DOHH2 (cell line): ENCODE data around the gene ARHGAP4.

ENCODE experiments used
- H3F3A ChIP-seq: fragments of 200-600 bp; sonication (generic), shearing (Covaris generic); 2 replicates; pipeline ENCODE4 v1.6.0; 2016; ENCODE audit warnings: antibody characterized with exemption, mild to moderate bottlenecking; ENCODE audit not compliant: control insufficient read depth, insufficient read depth
- H3K27ac ChIP-seq: fragments of 200-600 bp; sonication (generic); 2 replicates; pipeline ENCODE4 v1.5.1; 2014; ENCODE audit warnings: low read depth, mild to moderate bottlenecking, low read length, moderate library complexity
- H3K27me3 ChIP-seq: fragments of 200-600 bp; sonication (generic); 2 replicates; pipeline ENCODE4 v1.6.1; 2014; ENCODE audit warnings: mild to moderate bottlenecking, low read length, mixed read lengths; ENCODE audit not compliant: control insufficient read depth
- H3K36me3 ChIP-seq: fragments of 200-600 bp; sonication (generic); 2 replicates; pipeline ENCODE4 v1.6.1; 2014; ENCODE audit warnings: mild to moderate bottlenecking, low read length, moderate library complexity, mixed read lengths; ENCODE audit not compliant: control insufficient read depth
- H3K4me1 ChIP-seq: fragments of 200-600 bp; sonication (generic); 2 replicates; pipeline ENCODE4 v1.6.1; 2014; ENCODE audit warnings: mild to moderate bottlenecking, low read length, mixed read lengths; ENCODE audit not compliant: control insufficient read depth
- H3K4me2 ChIP-seq: fragments of 200-600 bp; sonication (generic); 2 replicates; pipeline ENCODE4 v1.6.0; 2014; ENCODE audit warnings: mild to moderate bottlenecking, low read length, moderate library complexity
- H3K4me3 ChIP-seq: fragments of 200-600 bp; sonication (generic); 2 replicates; pipeline ENCODE4 v1.5.1; 2014; ENCODE audit warnings: mild to moderate bottlenecking, low read length, mixed read lengths
- H3K79me2 ChIP-seq: fragments of 200-600 bp; sonication (generic); 2 replicates; pipeline ENCODE4 v1.6.1; 2014; ENCODE audit warnings: mild to moderate bottlenecking, low read length, mixed read lengths; ENCODE audit not compliant: control insufficient read depth
- H3K9me2 ChIP-seq: fragments of 200-600 bp; sonication (generic); replicated peaks from 2 replicates; pipeline ENCODE4 v1.6.1; 2014; ENCODE audit warnings: mild to moderate bottlenecking, low read length, mixed read lengths; ENCODE audit not compliant: control insufficient read depth
- H3K9me3 ChIP-seq: fragments of 200-600 bp; sonication (generic); 2 replicates; pipeline ENCODE4 v1.6.1; 2014; ENCODE audit warnings: antibody characterized with exemption, low read length, mixed read lengths; ENCODE audit not compliant: control insufficient read depth, insufficient read depth
- H4K20me1 ChIP-seq: fragments of 200-600 bp; sonication (generic); 2 replicates; pipeline ENCODE4 v1.6.0; 2014; ENCODE audit warnings: low read depth, mild to moderate bottlenecking, antibody characterized with exemption, low read length, moderate library complexity; ENCODE audit not compliant: control insufficient read depth, insufficient read depth
- CTCF ChIP-seq: fragments of 200-600 bp; sonication (generic); IDR thresholded peaks from one replicate; pipeline ENCODE4 v1.5.1; 2014; ENCODE audit warnings: antibody characterized with exemption, mild to moderate bottlenecking, low read depth, low read length; ENCODE audit not compliant: poor library complexity, severe bottlenecking
- EZH2phosphoT487 ChIP-seq: fragments of 200-600 bp; sonication (generic); IDR thresholded peaks from 2 replicates; pipeline ENCODE4 v1.6.1; 2017; ENCODE audit warnings: borderline replicate concordance, mild to moderate bottlenecking, antibody characterized with exemption, low read length, moderate library complexity, mixed read lengths

Gene ARHGAP4

GRCh38 chrX:153967536-153968224 is 41.6 kb upstream of the ARHGAP4 start:
- TF ChIP-seq CTCF (no peak), EZH2phosphoT487 (no peak)
- Histone ChIP-seq H3F3A (no peaks in the 10 kb centered on the region), H3K4me1 (peaks cover 31% of the 10 kb centered on the region), H3K9me3 (no peaks in the 10 kb centered on the region), H3K4me2 (peak overlapping the region; percentile 96), H3K4me3 (peak overlapping the region; percentile 94), H4K20me1 (peaks cover 7% of the 10 kb centered on the region), H3K36me3 (peaks cover 77% of the 10 kb centered on the region), H3K27ac (peak overlapping the region; percentile 96; the same call in 1 of the 2 replicates), H3K9me2 (no peaks in the 10 kb centered on the region), H3K79me2 (peaks cover 88% of the 10 kb centered on the region), H3K27me3 (no peaks in the 10 kb centered on the region)

- TF ChIP-seq EZH2phosphoT487 (no peak), CTCF (no peak)
- H3K4me1 ChIP-seq = peaks cover 31% of the 10 kb centered on the region
- no peaks in the 10 kb centered on the region for H3F3A ChIP-seq
- H3K36me3 ChIP-seq = peaks cover 84% of the 10 kb centered on the region
- H3K27ac ChIP-seq = 0 out of 2 replicates have a peak overlapping the region, but pooled peaks have one; percentile 7
- no peaks in the 10 kb centered on the region for H3K9me3 ChIP-seq
- H4K20me1 ChIP-seq = peaks cover 7% of the 10 kb centered on the region
- peak overlapping the region; percentile 96 for H3K4me2 ChIP-seq
- H3K4me3 ChIP-seq = peak overlapping the region; percentile 94
- no peaks in the 10 kb centered on the region for H3K9me2 ChIP-seq
- peaks cover 91% of the 10 kb centered on the region for H3K79me2 ChIP-seq
- H3K27me3 ChIP-seq = no peaks in the 10 kb centered on the region
These were observed 40.9 kb upstream of the ARHGAP4 start for GRCh38 chrX:153966841-153967535.

GRCh38 chrX:153966283-153966688 is 40.2 kb upstream of the ARHGAP4 start:
- Histone ChIP-seq H3K79me2 (peaks cover 87% of the 10 kb centered on the region), H3K4me3 (no peak overlapping the region), H3K36me3 (peaks cover 88% of the 10 kb centered on the region), H3K9me2 (no peaks in the 10 kb centered on the region), H3K27ac (no peak overlapping the region), H3K9me3 (no peaks in the 10 kb centered on the region), H3K4me1 (peaks cover 31% of the 10 kb centered on the region), H3F3A (no peaks in the 10 kb centered on the region), H3K4me2 (peak overlapping the region; percentile 96; the same call in 1 of the 2 replicates), H4K20me1 (peaks cover 7% of the 10 kb centered on the region), H3K27me3 (no peaks in the 10 kb centered on the region)
- no peak for TF ChIP-seq EZH2phosphoT487
- no peak for TF ChIP-seq CTCF
